ENCODE data around the gene EEF1B2. TPM values are rescaled to one million over a fixed set of nuclear protein-coding genes. Genes with fewer than 3 reads are reported as not detected.

The EEF1B2 gene
- total and polyA plus RNA-seq, 2 of the 8 experiments (the other 6 are each of a cell fraction or from before 2014, with no cell fraction given): 504 to 679 TPM

GRCh38 chr2:206125901-206126300 is 33.8 kb upstream of the EEF1B2 start (continued):
- TF ChIP-seq CHD7 (IDR thresholded peaks at IDR 0.05; ENCODE audit: insufficient replicate concordance, low read length) (no peak), ZNF274 (IDR thresholded peaks at IDR 0.05; ENCODE audit: borderline replicate concordance, extremely low read depth, low read length) (no peak), TEAD4 (IDR thresholded peaks at IDR 0.05; ENCODE audit: low read depth, low read length) (no peak), POU5F1 (IDR thresholded peaks at IDR 0.05; ENCODE audit: low read depth, low read length) (no peak), SP2 (IDR thresholded peaks at IDR 0.05; ENCODE audit: low read length) (no peak), SAP30 (IDR thresholded peaks at IDR 0.05; ENCODE audit: insufficient read depth, insufficient replicate concordance, low read length) (no peak), POLR2A (IDR thresholded peaks at IDR 0.05; ENCODE audit: control extremely low read depth in 1 of 2, low read depth in 2 of 2, low read length in 2 of 2) (no peak), SRF (IDR thresholded peaks at IDR 0.05; ENCODE audit: low read depth, low read length) (no peak), EZH2 (IDR thresholded peaks at IDR 0.05; ENCODE audit: low read depth, low read length, severe bottlenecking) (no peak), HDAC6 (IDR thresholded peaks at IDR 0.05; ENCODE audit: low read depth, low read length) (no peak), FOSL1 (IDR thresholded peaks at IDR 0.05; ENCODE audit: insufficient read depth, low read depth, low read length) (no peak), CEBPB (IDR thresholded peaks at IDR 0.05; ENCODE audit: low read depth, low read length) (no peak), BRCA1 (IDR thresholded peaks at IDR 0.05; ENCODE audit: low read depth, low read length) (no peak)

All from H1 (cell line).